NCI-H1092 treated with DMSO at 0.1 percent for 48 hours (cell line): Measurements from ENCODE around the gene IFITM10.
"Not testable (repeated sequence)": the region's sequence is repeated elsewhere in the genome, so short reads cannot be mapped to it uniquely, and the experiment has no call there.

ENCODE experiments used
- DNase-seq: peaks from one replicate; lab custom pipeline; 2025; lab: John Stamatoyannopoulos, UW

Gene IFITM10

GRCh38 chr11:1778141-1778911 lies 27.9 kb upstream of the IFITM10 start:
- DNase-seq = no peak

DNA sequence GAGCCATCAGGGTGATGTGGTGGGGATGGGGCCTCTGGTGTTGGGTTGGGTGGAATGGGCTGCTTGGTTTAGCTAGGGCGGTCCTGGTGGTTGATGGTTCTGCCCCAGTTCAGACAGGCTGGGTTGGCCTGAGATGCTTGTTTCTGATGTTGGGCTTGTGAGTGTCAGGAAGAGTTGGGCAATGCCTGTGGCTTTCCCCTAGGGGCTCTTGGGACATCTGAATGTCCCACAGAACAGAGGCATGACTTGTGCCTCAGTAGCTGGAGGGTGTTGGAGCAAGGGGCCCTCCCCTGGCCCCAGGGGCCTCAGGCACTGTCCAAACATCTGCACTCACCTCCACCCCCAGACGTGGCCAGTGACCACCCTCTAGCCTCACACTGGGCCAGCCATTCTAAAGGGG lies 27.3 kb upstream of the IFITM10 start:
- no peak for DNase-seq

DNA sequence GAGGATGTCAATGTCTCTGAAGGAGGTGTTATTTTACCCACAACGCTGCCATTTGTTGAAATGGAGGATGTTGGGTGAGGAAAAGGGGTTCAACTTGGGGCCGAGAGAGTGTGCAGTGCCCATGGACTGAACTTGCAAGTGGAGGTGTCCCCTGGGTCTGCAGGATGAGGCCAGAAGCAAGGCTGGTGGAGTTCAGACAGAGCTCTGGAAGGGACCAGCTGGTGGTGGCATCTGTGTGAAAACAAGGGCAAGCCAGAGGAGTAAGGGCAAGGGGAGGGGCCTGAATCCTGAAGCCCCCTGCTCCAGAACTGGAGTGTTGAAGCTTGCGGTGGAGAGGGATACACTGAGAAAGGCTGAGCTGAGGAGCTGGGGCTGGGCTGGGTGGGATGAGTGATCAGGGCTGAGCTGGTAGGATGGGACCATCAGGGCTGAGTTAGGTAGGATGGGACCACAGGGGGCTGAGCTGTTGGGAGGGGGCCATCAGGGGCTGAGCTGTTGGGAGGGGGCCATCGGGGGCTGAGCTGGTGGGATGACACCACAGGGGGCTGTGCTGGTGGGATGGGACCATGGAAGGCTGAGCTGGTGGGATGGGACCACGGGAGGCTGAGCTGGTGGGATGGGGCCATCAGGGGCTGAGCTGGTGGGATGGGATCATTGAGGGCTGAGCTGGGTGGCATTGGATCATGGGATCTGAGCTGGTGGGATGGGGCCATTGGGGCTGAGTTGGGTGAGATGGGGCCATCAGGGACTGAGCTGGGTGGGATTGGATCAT lies 26.7 kb upstream of the IFITM10 start:
- DNase-seq = no peak

DNA sequence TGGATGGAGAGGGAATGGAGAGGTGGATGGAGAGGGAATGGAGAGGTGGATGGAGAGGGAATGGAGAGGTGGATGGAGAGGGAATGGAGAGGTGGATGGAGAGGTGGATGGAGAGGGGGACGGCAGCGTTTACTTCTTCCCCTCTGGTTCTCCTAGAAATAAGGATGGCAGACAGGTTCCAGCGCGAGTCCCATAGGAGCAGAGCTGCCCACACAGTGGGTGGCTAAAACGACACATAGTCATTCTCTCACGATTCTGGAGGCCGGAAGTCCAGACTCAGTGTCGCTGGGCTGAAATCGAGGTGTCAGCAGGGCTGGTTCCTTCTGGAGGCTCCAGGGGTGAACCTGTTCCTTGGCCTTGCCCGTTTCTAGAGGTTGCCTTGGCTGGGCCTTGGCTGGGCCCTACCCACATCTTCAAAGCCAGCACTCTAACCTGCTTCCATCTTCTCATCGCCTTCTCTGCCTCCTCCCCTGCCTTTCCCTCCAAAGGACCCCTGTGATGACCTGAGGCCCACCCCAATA lies 26.0 kb upstream of the IFITM10 start:
- no peak for DNase-seq

DNA sequence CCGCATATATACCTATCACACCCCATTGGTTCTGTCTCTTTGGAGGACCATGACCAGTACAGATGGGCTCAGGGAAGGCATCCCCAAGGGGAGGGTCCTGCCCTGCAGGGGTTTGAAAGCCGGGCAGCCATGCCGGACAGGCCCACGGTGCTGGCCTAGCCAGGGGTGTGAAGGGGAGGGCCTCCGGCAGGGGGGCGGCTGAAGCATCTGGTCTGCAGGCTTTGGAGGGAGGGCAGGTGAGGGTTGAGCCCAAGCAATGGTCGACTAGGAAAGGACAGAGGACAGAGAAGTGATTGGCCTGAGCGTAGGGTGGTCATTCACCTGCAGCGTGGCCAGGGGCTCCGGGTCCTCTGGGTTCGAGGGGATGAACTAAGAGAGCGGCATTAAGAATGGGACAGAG lies 24.5 kb upstream of the IFITM10 start:
- no peak for DNase-seq

DNA sequence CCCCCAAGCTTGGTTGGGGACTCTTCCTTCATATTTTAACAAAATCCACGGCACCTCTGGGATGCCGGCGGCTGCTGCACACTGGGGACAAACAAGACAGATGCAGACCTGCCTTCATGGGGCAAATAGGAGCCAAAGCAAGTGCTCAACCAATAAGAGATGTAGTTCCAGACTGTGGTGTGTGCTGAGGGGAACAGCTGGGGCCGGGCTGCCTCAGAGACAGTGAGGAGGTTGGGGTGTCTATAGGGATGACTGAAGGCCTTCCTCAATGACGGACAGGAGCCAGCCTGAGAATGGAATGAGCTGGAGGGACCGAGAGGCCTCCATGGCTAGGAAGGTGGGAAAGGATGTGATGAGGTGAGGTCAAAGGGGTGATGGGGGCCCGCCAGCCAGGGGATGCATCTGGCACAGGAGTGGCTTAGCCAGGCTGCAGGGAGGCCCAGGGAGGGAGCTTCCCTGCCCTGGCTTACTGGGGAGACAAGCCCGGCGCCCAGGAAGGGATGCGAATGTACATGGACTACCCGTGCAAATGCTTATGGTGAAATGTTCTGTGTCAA lies 23.7 kb upstream of the IFITM10 start:
- DNase-seq = no peak

DNA sequence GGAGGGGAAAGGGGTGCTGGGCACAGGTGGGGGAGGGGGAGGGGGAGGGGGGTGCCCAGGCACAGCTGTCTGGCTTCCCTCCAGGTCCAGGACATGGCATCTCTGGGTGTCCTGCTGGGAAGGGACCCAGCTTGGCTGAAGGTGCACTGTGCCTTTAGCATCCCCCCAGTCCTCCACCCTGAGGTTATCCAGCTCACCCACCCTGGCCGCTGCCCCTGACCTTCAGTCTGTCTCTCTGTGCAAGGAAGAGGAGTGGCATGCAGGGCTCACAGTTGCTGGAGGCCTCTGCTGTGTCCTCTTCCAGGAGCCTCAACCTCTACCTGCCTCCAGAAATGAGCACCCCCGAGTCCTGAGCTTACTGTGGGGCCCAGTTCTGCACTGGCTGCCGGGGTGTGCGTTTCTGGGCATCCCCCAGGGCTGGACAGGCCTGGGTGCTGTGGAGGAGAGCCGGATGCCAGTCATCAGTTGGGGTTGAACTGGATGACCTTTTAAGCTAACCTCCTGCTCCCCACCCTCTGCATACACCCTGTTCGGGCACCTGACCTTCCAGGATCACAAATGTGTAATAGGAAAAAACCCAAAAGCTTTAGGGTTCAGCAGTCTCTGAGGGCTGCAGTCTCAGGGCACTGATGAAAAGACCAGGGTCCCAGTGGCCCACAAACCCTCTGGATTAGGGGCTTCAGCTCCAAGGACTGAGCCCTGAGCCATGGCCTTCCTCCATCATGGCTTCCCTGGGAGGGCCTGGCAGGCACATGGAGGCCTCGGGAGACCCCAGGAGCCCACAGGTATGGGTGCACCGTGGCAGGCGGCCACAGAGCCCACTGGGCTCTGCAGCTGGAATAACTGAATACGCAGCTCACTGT lies 23.0 kb upstream of the IFITM10 start:
- no peak for DNase-seq

DNA sequence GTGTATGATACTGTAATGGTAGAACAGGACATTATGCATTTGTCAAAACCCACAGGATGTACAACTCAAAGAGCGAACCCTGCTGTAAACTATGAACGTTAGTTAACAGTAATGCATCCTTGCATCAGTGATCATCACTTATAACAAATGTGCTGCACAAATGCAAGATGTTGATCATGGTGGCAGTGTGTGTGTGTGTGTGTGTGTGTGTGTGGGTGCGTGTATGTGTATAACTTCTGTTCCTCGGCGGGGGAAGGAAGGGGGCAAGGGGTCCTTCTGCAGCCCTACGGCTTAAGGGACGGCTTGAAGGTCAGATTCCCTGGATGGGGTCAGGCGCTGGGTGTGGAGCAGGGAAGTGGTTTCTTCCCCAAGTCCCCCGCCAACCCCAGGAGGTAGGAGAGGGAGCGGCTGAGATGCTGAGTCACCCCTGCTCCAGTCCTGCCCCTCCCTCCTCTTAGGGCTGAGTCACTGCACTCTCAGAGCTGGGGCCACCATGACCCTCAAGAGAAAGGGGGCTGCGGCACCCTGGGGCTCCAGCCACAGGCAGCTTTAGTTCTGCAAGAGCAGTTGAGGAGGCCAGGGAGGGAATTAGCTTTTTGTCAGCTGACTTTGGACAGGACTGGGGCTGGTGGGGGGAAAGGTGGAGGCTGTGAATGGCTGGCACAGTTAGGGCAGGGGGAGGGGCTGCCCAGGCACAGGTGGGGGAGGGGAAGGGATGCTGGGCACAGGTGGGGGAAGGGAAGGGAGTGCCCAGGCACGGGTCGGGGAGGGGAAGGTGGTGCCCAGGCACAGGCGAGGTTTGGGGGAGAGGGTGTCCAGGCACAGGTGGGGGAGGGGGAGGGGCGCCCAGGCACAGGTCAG lies 22.1 kb upstream of the IFITM10 start:
- no peak for DNase-seq

DNA sequence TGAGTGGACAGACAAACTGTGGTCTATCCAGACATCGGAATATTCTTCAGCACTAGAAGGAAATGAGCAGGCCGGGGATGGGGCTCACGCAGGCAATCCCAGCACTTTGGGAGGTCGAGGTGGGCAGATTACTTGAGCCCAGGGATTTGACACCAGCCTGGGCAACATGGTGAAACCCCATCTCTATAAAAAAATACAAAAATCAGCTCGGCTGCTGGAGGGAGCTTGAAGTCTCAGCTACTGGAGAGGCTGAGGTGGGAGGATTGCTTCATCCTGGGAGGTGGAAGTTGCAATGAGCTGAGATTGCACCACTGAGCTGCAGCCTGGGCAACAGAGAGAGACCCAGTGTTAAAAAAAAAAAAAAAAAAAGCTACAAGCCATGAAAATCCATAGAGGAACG lies 21.3 kb upstream of the IFITM10 start:
- DNase-seq = no peak

DNA sequence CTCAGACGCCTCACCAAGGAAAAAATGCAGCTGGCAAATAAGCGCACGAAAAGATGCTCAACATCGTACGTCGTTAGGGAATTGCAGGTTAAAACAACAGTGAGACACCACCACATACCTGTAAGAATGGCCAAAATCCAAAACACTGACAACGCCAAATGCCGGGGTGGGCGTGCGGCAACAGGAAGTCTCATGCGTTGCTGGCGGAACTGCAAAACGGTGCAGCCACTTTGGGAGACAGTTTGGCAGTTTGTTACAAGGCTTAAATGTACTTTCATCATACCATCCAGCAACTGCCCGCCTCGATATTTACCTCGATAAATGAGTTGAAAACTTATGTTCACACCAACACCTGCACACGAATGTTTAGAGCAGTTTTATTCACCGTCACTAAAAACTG lies 20.9 kb upstream of the IFITM10 start:
- DNase-seq = no peak

- no peak for DNase-seq
These were observed 20.1 kb upstream of the IFITM10 start for GRCh38 chr11:1770528-1770927.

- DNase-seq = no peak
These were observed 19.7 kb upstream of the IFITM10 start for GRCh38 chr11:1770061-1770460.

- DNase-seq = not testable (repeated sequence)
These were observed 19.0 kb upstream of the IFITM10 start for GRCh38 chr11:1769304-1769936.

DNA sequence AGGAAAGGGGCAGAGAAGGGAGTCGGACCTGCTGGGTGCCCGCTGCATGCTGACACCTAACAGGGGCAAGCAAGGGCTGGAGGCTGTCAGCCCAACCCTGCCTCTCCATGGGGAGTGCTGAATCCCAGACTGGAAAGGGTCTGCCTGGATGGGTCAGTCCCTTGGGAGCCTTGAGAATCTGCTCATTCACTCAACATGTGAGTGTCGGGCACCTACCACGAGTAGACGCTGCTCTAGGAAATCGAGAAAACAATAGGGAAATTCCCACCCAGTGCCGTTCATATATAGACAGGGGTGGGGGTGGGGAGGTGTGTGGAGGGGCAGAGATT lies 17.7 kb upstream of the IFITM10 start:
- DNase-seq = no peak

DNA sequence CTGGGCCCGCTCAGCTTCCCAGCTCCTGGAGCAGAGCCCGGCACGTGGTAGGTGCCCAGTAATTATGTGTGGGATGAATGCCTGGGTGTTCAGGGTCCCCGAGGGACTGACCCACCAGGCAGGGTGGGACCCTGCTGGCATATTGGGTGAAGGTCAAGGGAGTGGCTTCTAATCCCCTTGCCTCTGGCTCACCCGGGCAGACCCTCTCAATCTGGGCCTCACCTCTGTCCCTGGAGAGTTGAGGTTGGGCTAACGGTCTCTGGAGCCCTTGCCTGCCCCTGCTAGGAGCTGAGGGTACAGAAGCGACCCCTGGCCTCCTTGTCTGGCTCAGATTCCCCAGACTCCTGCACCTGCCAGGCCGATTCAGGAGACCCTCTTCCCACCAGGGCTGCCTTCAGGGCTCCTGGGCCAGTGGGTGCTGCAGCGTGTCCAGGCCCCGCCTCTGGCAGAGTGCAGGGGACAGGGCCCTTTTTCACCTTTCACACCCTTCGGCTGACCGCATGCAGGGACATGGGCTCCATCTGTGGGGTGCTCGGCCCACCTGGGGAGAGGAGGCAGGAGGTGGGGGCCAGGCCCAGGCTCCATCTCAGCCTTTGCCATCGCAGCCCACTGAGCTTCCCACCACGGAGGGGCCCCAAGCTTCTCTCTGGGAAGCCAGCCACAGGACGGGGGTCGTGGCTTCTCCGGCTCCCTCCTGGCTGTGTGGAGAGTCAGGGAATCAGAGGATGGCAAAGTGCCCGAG lies 17.2 kb upstream of the IFITM10 start:
- DNase-seq = no peak

- DNase-seq = no peak
These were observed 16.5 kb upstream of the IFITM10 start for GRCh38 chr11:1766719-1767398.

DNA sequence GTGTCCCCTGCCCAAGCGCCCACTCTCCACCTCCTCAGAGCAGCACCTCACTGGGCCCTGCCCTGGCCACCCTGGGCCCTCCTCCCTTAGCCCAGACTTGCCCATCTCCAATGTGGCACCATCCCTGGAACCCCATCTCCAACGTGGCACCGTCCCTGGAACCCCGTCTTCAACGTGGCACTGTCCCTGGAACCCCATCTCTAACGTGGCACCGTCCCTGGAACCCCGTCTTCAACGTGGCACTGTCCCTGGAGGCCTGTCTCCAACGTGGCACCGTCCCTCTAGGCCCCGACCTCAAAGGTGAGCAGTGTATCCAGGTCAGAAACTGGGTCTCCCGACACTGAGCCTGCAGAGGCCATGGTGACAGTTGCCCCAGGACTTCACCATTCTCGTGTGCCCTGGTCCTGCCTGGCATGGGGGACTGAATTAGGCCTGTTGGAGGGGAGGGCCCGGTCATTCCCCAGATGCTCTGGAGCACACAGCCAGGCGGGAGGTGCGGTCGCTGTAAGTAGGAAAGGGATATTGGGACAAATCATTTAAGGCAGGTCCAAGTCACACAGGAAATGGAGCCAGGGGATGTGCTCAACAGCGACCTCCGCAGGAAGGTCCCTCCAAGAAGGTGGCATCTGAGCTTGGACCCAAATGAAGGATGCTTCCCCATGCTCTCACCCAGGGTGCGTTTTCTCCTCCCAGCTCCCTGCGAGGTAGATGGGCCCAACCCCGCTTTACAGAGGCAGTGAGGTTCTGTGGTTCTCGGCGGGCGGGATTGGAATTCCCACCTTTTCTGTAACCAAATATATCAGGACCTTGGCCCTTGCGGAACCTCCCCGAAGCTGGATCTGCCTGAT lies 15.7 kb upstream of the IFITM10 start:
- DNase-seq = no peak
